Neuron (in vitro differentiated cells): ENCODE data around the gene LGR4.

Experiments
- H2AFZ ChIP-seq: one replicate; pipeline ENCODE4 v1.6.1; 2013; ENCODE audit warnings: low read depth, mild to moderate bottlenecking, inconsistent platforms, low read length, moderate library complexity
- H3K27me3 ChIP-seq: one replicate; pipeline ENCODE4 v1.6.1; 2013; ENCODE audit warnings: low read length; ENCODE audit not compliant: insufficient read depth
- H3K36me3 ChIP-seq: one replicate; pipeline ENCODE4 v1.6.1; 2013; ENCODE audit warnings: low read length; ENCODE audit not compliant: insufficient read depth
- H3K4me1 ChIP-seq: one replicate; pipeline ENCODE4 v1.6.1; 2013; ENCODE audit warnings: low read length; ENCODE audit not compliant: insufficient read depth
- H3K4me3 ChIP-seq: 2 replicates; pipeline ENCODE4 v1.5.1; 2013; ENCODE audit warnings: mild to moderate bottlenecking, low read length, moderate library complexity
- H3K9me3 ChIP-seq: one replicate; pipeline ENCODE4 v1.6.1; 2013; ENCODE audit warnings: low read length

The LGR4 gene

GRCh38 chr11:27444801-27445215, 27.8 kb downstream of the LGR4 start:
- Histone ChIP-seq H3K9me3 (no peaks in the 10 kb centered on the region), H3K27me3 (no peaks in the 10 kb centered on the region), H3K4me1 (peaks cover 41% of the 10 kb centered on the region), H3K36me3 (no peaks in the 10 kb centered on the region), H2AFZ (no peak overlapping the region), H3K4me3 (peak overlapping the region; percentile 4)

- Histone ChIP-seq H3K9me3 (no peaks in the 10 kb centered on the region), H2AFZ (no peak overlapping the region), H3K4me1 (peaks cover 41% of the 10 kb centered on the region), H3K36me3 (no peaks in the 10 kb centered on the region), H3K27me3 (no peaks in the 10 kb centered on the region), H3K4me3 (peak overlapping the region; percentile 9)
These were observed 28.7 kb downstream of the LGR4 start for GRCh38 chr11:27443746-27444507.

- H3K4me3 ChIP-seq = no peak overlapping the region
These were observed 29.4 kb downstream of the LGR4 start for GRCh38 chr11:27443227-27443626.

GRCh38 chr11:27440090-27440489, 32.5 kb downstream of the LGR4 start:
- Histone ChIP-seq H3K4me3 (no peak overlapping the region), H3K4me1 (peaks cover 35% of the 10 kb centered on the region), H3K9me3 (no peaks in the 10 kb centered on the region), H3K36me3 (no peaks in the 10 kb centered on the region), H3K27me3 (no peaks in the 10 kb centered on the region), H2AFZ (no peak overlapping the region)

More at GRCh38 chr11:27443227-27443626, 29.4 kb downstream of the LGR4 start:
- Histone ChIP-seq H2AFZ (no peak overlapping the region), H3K36me3 (no peaks in the 10 kb centered on the region), H3K27me3 (no peaks in the 10 kb centered on the region), H3K9me3 (no peaks in the 10 kb centered on the region), H3K4me1 (peaks cover 41% of the 10 kb centered on the region)

GRCh38 chr11:27438595-27438981, 34.0 kb downstream of the LGR4 start:
- H3K4me3 ChIP-seq = no peak overlapping the region

GRCh38 chr11:27437829-27438594, 34.6 kb downstream of the LGR4 start:
- no peaks in the 10 kb centered on the region for H3K36me3 ChIP-seq
- H3K4me3 ChIP-seq = no peak overlapping the region
- H3K27me3 ChIP-seq = no peaks in the 10 kb centered on the region
- H3K4me1 ChIP-seq = peaks cover 16% of the 10 kb centered on the region
- H2AFZ ChIP-seq = no peak overlapping the region
- no peaks in the 10 kb centered on the region for H3K9me3 ChIP-seq

More at GRCh38 chr11:27438595-27438981, 34.0 kb downstream of the LGR4 start:
- Histone ChIP-seq H3K9me3 (no peaks in the 10 kb centered on the region), H3K36me3 (no peaks in the 10 kb centered on the region), H2AFZ (no peak overlapping the region), H3K4me1 (peaks cover 22% of the 10 kb centered on the region), H3K27me3 (no peaks in the 10 kb centered on the region)

- Histone ChIP-seq H2AFZ (no peak overlapping the region), H3K4me3 (no peak overlapping the region), H3K4me1 (peaks cover 8% of the 10 kb centered on the region)
These were observed 35.7 kb downstream of the LGR4 start for GRCh38 chr11:27436916-27437315.

GRCh38 chr11:27433742-27434141, 38.8 kb downstream of the LGR4 start:
- H3K4me1 ChIP-seq = peaks cover 24% of the 10 kb centered on the region
- H2AFZ ChIP-seq = no peak overlapping the region
- no peak overlapping the region for H3K4me3 ChIP-seq
- peaks cover 1% of the 10 kb centered on the region for H3K9me3 ChIP-seq
- no peaks in the 10 kb centered on the region for H3K27me3 ChIP-seq
- peaks cover 3% of the 10 kb centered on the region for H3K36me3 ChIP-seq

More at GRCh38 chr11:27436916-27437315, 35.7 kb downstream of the LGR4 start:
- Histone ChIP-seq H3K9me3 (no peaks in the 10 kb centered on the region), H3K36me3 (no peaks in the 10 kb centered on the region), H3K27me3 (no peaks in the 10 kb centered on the region)

GRCh38 chr11:27431808-27432207, 40.8 kb downstream of the LGR4 start:
- H3K27me3 ChIP-seq = no peaks in the 10 kb centered on the region
- no peak overlapping the region for H3K4me3 ChIP-seq
- H3K36me3 ChIP-seq = peaks cover 9% of the 10 kb centered on the region
- H3K4me1 ChIP-seq = peaks cover 24% of the 10 kb centered on the region
- H2AFZ ChIP-seq = no peak overlapping the region
- H3K9me3 ChIP-seq = peaks cover 4% of the 10 kb centered on the region

- H2AFZ ChIP-seq = no peak overlapping the region
- no peaks in the 10 kb centered on the region for H3K27me3 ChIP-seq
These were observed 42.7 kb downstream of the LGR4 start for GRCh38 chr11:27429761-27430393.

GRCh38 chr11:27427183-27427980, 45.2 kb downstream of the LGR4 start:
- Histone ChIP-seq H3K4me1 (peaks cover 41% of the 10 kb centered on the region), H3K27me3 (no peaks in the 10 kb centered on the region), H2AFZ (no peak overlapping the region), H3K4me3 (no peak overlapping the region), H3K9me3 (peaks cover 4% of the 10 kb centered on the region), H3K36me3 (peaks cover 13% of the 10 kb centered on the region)

More at GRCh38 chr11:27429761-27430393, 42.7 kb downstream of the LGR4 start:
- H3K36me3 ChIP-seq = peaks cover 13% of the 10 kb centered on the region
- H3K4me3 ChIP-seq = no peak overlapping the region
- peaks cover 24% of the 10 kb centered on the region for H3K4me1 ChIP-seq
- peaks cover 4% of the 10 kb centered on the region for H3K9me3 ChIP-seq

GRCh38 chr11:27425814-27426213, 46.8 kb downstream of the LGR4 start:
- peaks cover 39% of the 10 kb centered on the region for H3K4me1 ChIP-seq
- H3K36me3 ChIP-seq = peaks cover 13% of the 10 kb centered on the region
- peaks cover 4% of the 10 kb centered on the region for H3K9me3 ChIP-seq

More at GRCh38 chr11:27425814-27426213, 46.8 kb downstream of the LGR4 start:
- Histone ChIP-seq H2AFZ (no peak overlapping the region), H3K4me3 (no peak overlapping the region), H3K27me3 (no peaks in the 10 kb centered on the region)
